Embryonic facial prominence (tissue), 1 donor: ENCODE data around the gene CRLF2.
"Not testable (repeated sequence)": the region's sequence is repeated elsewhere in the genome, so short reads cannot be mapped to it uniquely, and the experiment has no call there.

Experiments used
- DNase-seq: peaks from one replicate; pipeline ENCODE4 v3.0.0-alpha.2; 2016; ENCODE audit errors: extremely low spot score

CRLF2 gene

GRCh38 chrX:1213971-1214370 is 1.5 kb upstream of the CRLF2 start:
- no peak for DNase-seq

- no peak for DNase-seq
Measured at GRCh38 chrX:1210844-1211243, 1.6 kb downstream of the CRLF2 start.

DNA sequence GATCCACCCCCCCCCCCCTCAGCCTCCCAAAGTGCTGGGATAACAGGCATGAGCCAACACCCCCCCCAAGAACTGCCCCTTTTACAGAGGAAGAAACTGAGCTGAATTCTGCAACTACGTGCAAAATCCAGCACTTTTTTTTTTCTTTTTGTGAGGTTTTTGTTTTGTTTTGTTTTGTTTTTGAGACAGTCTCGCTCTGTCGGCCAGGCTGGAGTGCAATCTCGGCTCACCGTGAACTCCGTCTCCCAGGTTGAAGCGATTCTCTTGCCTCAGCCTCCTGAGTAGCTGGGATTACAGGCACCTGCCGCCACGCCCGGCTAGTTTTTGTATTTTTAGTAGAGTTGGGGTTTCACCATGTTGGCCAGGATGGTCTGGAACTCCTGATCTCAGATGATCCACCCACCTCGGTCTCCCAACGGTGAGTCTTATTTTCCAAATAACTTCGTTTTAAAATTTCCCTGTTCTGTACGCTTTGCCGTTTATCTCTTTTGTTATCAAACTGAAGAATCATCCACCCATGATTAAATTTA is 4.9 kb downstream of the CRLF2 start:
- no peak for DNase-seq

GRCh38 chrX:1205681-1206611 is 6.5 kb downstream of the CRLF2 start:
- peak; percentile 91 for DNase-seq

GRCh38 chrX:1202251-1202650 is 10.2 kb downstream of the CRLF2 start:
- DNase-seq: no peak

DNA sequence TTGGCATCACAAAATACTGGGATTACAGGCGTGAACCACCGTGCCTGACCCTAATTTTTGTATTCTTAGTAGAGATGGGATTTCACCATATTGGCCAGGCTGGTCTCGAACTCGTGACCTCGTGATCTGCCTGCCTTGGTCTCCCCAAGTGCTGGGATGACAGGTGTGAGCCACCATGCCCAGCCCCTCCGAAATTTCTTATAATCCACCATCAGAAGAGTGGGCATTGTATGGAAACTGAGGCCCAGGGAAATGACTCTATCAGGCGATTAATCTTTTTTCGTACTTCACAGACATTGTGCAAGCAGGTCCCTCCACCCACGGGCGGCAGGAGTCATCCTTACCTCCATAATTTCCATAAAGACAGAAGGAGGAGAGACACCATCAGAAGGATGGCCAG is 16.0 kb downstream of the CRLF2 start:
- DNase-seq: no peak

- not testable (repeated sequence) for DNase-seq
Measured at GRCh38 chrX:1192196-1192595, 20.3 kb downstream of the CRLF2 start.

GRCh38 chrX:1190596-1191145 is 21.8 kb downstream of the CRLF2 start:
- no peak for DNase-seq

DNA sequence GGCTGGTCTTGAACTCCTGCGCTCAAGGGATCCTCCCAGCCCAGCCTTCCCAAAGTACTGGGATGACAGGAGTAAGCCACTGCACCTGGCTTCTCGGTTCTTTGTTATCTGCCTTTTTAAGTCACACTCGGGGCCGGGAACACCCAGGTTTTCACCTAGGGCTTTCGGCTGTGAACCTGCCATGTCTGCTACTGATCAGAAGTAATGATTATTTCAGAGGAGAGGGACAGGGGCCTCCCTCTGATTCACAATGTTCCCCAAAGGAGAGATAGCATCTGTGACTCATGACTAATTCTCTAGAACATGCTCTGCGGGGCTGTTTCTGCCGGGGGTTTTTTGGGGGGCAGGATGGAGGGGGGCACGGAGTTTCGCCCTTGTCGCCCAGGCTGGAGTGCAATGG is 26.9 kb downstream of the CRLF2 start:
- DNase-seq: no peak

- no peak for DNase-seq
Measured at GRCh38 chrX:1182211-1182610, 30.2 kb downstream of the CRLF2 start.

DNA sequence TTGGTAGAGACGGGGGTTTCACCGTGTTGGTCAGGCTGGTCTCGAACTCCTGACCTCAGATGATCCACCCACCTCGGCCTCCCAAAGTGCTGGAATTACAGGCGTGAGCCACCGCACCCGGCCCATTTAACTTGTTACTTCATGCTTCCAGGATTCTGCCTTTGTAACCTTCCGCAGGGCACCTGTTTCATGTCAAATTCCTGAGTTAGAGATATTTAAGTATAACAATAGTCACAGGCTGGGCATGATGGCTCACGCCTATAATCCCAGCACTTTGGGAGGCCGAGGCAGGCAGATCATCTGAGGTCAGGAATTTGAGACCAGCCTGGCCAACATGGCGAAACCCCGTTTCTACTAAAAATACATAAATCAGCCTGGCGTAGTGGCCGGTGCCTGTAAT is 30.8 kb downstream of the CRLF2 start:
- DNase-seq: not testable (repeated sequence)

GRCh38 chrX:1181170-1181569 is 31.3 kb downstream of the CRLF2 start:
- DNase-seq: no peak

- peak; percentile 45 for DNase-seq
Measured at GRCh38 chrX:1178580-1179057, 33.8 kb downstream of the CRLF2 start.

GRCh38 chrX:1176531-1177320 is 35.7 kb downstream of the CRLF2 start:
- DNase-seq: not testable (repeated sequence)

- not testable (repeated sequence) for DNase-seq
Measured at GRCh38 chrX:1174609-1175545, 37.6 kb downstream of the CRLF2 start.

DNA sequence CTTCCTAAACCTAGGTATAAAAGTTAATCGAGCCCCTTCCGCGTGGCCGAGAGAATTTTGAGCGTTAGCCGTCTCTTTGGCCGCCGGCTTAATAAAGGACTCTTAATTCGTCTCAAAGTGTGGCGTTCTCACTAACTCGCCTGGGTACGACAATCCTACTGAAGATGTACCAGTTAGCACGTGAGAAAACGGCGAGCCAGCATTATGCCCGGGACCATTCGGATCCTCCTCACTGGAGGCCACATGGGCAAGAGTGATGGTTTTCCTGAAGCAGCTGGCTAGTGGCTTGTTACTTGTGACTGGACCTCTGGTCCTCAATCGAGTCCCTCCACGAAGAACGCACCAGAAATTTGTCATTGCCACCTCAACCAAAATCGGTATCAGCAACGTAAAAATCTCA is 39.0 kb downstream of the CRLF2 start:
- DNase-seq: not testable (repeated sequence)

DNA sequence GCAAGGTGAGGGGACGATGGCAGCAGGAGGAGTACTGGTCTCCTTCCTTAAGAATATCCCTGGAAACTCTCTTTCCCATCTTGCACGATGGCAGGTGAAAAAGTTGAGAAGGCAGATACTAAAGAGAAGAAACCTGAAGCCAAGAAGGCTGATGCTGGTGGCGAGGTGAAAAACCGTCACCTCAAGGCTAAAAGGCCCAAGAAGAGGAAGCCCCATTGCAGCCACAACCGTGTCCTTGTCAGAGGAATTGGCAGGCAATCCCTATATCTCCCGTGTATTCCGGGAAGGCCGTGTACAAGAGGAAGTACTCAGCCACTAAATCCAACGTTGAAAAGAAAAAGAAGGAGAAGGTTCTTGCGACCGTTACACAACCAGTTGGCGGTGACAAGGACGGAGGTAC is 40.0 kb downstream of the CRLF2 start:
- DNase-seq: no peak

GRCh38 chrX:1171915-1172314 is 40.5 kb downstream of the CRLF2 start:
- DNase-seq: not testable (repeated sequence)

DNA sequence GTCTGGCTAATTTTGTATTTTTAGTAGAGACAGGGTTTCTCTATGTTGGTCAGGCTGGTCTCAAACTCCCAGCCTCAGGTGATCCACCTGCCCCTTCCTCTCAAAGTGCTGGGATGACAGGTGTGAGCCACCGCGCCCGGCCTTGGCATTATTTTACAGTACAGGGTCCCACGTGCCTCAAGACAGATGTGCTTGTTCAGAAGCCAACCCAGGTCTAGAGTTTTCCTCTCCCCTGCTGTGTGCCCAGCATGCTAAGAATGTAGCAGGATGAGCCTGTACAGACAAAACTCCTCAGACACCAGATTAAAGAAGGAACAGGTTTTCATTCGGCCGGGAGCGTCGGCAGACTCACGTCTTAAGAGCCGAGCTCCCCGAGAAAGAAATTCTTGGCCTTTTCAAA is 42.2 kb downstream of the CRLF2 start:
- no peak for DNase-seq

DNA sequence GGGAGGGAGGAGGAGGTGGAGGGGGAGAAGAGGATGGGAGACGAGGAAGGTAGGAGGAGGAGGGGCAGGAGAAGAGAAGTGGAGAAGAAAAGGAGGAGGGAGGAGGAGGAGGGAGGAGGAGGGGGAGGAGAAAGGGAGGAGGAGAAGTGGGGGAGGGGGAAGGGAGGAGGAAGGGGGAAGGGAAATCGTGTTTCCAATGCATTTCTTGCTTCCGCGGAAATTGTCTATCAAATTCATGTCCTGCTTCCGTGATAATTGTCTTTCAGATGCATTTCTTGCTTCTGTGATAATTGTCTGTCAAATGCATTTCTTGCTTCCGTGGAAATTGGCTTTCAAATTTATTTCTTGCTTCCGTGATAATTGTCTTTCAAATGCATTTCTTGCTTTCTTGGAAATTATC is 43.3 kb downstream of the CRLF2 start:
- DNase-seq: no peak

GRCh38 chrX:1167918-1168481 is 44.4 kb downstream of the CRLF2 start:
- no peak for DNase-seq
